Suprapubic skin (tissue), 4 donors: ENCODE measurements around the gene ELL3. TPM values are rescaled to one million over a fixed set of nuclear protein-coding genes. Genes with fewer than 3 reads are reported as not detected.
"Not testable (repeated sequence)": the region's sequence is repeated elsewhere in the genome, so short reads cannot be mapped to it uniquely, and the experiment has no call there.

Source experiments
- DNase-seq, 2 donors: peaks; one replicate each; pipeline ENCODE4 v3.0.0-alpha.2; 2019; ENCODE audit warnings: low spot score in 2 of 2
- H3K27ac ChIP-seq: fragments of 200-600 bp; sonication (generic); one replicate; pipeline ENCODE4 v1.5.1; 2019
- H3K27me3 ChIP-seq: fragments of 200-600 bp; sonication (generic); one replicate; pipeline ENCODE4 v1.5.1; 2019
- H3K36me3 ChIP-seq: fragments of 200-600 bp; sonication (generic); one replicate; pipeline ENCODE4 v1.5.1; 2019
- H3K4me1 ChIP-seq: fragments of 200-600 bp; sonication (generic); one replicate; pipeline ENCODE4 v1.5.1; 2019
- H3K4me3 ChIP-seq: fragments of 200-600 bp; sonication (generic); one replicate; pipeline ENCODE4 v1.5.1; 2019; ENCODE audit warnings: mild to moderate bottlenecking
- H3K9me3 ChIP-seq: fragments of 200-600 bp; sonication (generic); one replicate; pipeline ENCODE4 v1.5.1; 2019
- CTCF ChIP-seq, 2 donors: fragments of 200-600 bp in 1 of 2; fragments of 450-650 bp in 1 of 2; sonication (generic) in 1 of 2; IDR thresholded peaks; one replicate each; pipeline ENCODE4 v1.5.1; 2016 to 2019; ENCODE audit warnings: antibody characterized with exemption in 2 of 2, mild to moderate bottlenecking in 1 of 2, moderate library complexity in 1 of 2
- EP300 ChIP-seq: sonication (generic); formaldehyde crosslinking; IDR thresholded peaks from one replicate; pipeline ENCODE4 v1.6.1; 2017; ENCODE audit warnings: antibody characterized with exemption
- POLR2A ChIP-seq, 2 donors: fragments of 450-650 bp; IDR thresholded peaks; one replicate each; pipeline ENCODE4 v1.6.1; 2017; ENCODE audit warnings: antibody characterized with exemption in 2 of 2, mild to moderate bottlenecking in 2 of 2, moderate library complexity in 2 of 2
- POLR2AphosphoS5 ChIP-seq, 3 donors: sonication (generic); formaldehyde crosslinking; IDR thresholded peaks; one replicate each; pipeline ENCODE4 v1.6.1; 2017; ENCODE audit warnings: antibody characterized with exemption in 3 of 3
- WGBS: methylation state at CpG from one replicate; pipeline ENCODE4 v1.1.5; 2018; 5-methylcytosine and 5-hydroxymethylcytosine counted together
- total RNA-seq, 4 donors: library from RNA; depleted of rRNA; stranded (reverse); fragments of >200 nt; gene quantifications; one replicate each; pipeline ENCODE4 v1.1.0, GENCODE V29; 2016

The ELL3 gene, protein sequence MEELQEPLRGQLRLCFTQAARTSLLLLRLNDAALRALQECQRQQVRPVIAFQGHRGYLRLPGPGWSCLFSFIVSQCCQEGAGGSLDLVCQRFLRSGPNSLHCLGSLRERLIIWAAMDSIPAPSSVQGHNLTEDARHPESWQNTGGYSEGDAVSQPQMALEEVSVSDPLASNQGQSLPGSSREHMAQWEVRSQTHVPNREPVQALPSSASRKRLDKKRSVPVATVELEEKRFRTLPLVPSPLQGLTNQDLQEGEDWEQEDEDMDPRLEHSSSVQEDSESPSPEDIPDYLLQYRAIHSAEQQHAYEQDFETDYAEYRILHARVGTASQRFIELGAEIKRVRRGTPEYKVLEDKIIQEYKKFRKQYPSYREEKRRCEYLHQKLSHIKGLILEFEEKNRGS
- total RNA-seq = 100 to 1,000 TPM in 1 of 4 donors, 10 to 100 TPM in 3; 50.7 to 100 (median 65.9) TPM

DNA sequence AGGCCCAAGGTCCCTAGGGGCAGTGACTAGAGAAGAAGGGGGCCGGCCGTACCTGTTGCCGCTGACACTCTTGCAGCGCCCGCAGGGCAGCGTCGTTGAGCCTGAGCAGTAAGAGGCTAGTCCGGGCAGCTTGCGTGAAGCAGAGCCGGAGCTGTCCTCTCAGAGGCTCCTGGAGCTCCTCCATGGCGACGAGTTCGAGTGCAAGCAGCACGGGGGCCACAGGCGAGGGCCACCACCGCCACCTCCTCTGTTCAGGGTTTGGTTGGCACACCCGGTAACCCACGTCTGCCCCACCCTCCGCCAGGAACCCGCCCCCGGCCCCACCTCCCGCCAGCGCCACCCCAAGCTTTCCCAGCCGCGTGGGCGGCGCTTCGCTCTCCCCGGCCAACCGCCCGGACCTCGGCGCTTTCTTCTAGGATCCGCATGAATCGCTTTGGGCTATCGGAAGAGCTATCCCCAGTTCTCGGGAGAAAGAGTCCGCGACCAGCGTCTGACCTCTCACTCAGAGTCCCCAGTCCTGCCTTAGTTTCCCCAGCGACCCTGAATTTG is at the start of gene ELL3:
Gene ELL3, minus strand, starts transcription at position 249 of the 549 bp plus-strand sequence. Its CDS starts 65 bp downstream, at position 184.
- H3K27ac ChIP-seq = peak within 1 kb of the TSS; percentile 89
- H3K36me3 ChIP-seq = peaks cover 17% of the 10 kb centered on the region
- 2% methylated on average over 22 of the region's 41 CpGs for WGBS
- peak; percentile 88 for DNase-seq
- no peaks in the 10 kb centered on the region for H3K27me3 ChIP-seq
- H3K4me1 ChIP-seq = peaks cover 37% of the 10 kb centered on the region
- TF ChIP-seq POLR2AphosphoS5 (IDR thresholded peaks at IDR 0.05) (no peak), EP300 (no peak), POLR2A (IDR thresholded peaks at IDR 0.05) (no peak), CTCF (IDR thresholded peaks at IDR 0.05) (no peak)
- peak within 1 kb of the TSS; percentile 65 for H3K4me3 ChIP-seq
- no peaks in the 10 kb centered on the region for H3K9me3 ChIP-seq

- no peak for TF ChIP-seq CTCF (IDR thresholded peaks at IDR 0.05)
- no peak for TF ChIP-seq EP300
- TF ChIP-seq POLR2AphosphoS5 (IDR thresholded peaks at IDR 0.05) = no peak
- TF ChIP-seq POLR2A (IDR thresholded peaks at IDR 0.05) = no peak
- DNase-seq = no peak
- H3K4me3 ChIP-seq = peak overlapping the region; percentile 58
- no peaks in the 10 kb centered on the region for H3K27me3 ChIP-seq
- no peaks in the 10 kb centered on the region for H3K36me3 ChIP-seq
- peak overlapping the region; percentile 70 for H3K27ac ChIP-seq
- 97% methylated on average over 11 of the region's 11 CpGs for WGBS
- no peaks in the 10 kb centered on the region for H3K9me3 ChIP-seq
- peaks cover 45% of the 10 kb centered on the region for H3K4me1 ChIP-seq
Measured at GRCh38 chr15:43826029-43826507, 49.3 kb upstream of the ELL3 start.

DNA sequence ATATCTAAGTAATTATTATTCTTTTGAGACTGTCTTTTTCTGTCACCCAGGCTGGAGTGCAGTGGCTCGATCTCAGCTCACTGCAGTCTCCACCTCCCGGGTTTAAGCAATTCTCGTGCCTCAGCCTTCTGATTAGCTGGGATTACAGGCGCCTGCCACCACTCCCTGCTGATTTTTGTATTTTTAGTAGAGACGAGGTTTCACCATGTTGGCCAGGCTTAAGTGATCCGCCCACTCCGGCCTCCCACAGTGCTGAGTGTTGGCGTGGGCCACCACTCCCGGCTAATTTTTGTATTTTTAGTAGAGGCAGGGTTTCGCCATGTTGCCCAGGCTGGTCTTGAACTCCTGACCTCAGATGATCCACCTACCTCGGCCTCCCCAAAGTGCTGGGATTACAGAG is 48.5 kb upstream of the ELL3 start:
- peaks cover 45% of the 10 kb centered on the region for H3K4me1 ChIP-seq

DNA sequence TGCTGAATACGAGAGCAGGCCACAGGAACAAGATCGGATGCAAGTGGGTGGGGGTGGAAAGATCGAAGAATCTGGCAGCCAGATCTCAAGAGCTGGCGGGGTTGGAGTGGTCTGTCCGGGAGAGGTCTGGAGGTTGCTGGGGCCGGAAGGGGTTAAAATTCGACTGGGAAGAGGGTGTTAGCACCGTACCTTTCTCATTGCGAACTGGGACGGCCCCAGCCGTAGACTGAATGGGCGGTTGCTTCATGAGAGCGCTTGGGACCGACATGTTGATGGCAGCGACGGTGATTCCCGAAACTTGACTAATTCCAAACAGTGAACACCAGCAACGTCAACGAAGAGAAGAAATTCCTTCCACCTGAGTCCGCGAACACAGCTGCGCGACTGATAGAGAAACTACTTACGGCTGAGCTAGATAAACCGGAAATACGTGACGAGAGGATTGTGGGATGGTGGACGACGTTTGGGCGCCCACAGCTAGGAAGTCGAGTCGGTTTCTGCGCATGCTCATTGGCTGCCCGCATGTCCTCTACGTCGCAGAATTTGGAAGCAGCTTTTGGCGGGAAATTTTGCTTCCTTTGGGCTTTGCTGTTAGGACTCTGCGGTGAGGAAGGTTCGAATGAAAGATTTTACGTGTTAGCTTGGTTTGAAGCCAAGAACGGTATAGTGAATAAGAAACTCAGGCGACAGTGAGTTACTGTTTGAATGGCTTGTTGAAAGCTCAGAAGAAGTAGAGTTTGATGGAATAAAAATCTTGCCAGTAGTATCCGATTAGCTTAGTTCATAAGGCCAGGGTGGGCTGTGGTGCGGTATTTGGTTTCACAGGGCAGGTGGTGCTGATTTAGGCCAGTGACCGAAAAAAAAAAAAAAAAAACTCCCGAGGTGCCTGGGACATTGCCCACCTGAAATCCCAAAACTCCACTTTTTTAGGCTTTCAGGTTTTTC is 47.8 kb upstream of the ELL3 start, which contains the start of gene MFAP1:
Gene MFAP1, minus strand, starts transcription at position 389 of the 945 bp plus-strand sequence. Its CDS starts 121 bp downstream, at position 268.
- WGBS = 9% methylated on average over 38 of the region's 46 CpGs
- Histone ChIP-seq H3K4me3 (peak within 1 kb of the TSS; percentile 77), H3K4me1 (peaks cover 45% of the 10 kb centered on the region), H3K36me3 (peaks cover 2% of the 10 kb centered on the region), H3K27ac (peak within 1 kb of the TSS; percentile 91), H3K27me3 (no peaks in the 10 kb centered on the region), H3K9me3 (no peaks in the 10 kb centered on the region)
- TF ChIP-seq CTCF (IDR thresholded peaks at IDR 0.05) (no peak), EP300 (no peak), POLR2AphosphoS5 (IDR thresholded peaks at IDR 0.05) (peak; percentile 49 to 88 (median 77)), POLR2A (IDR thresholded peaks at IDR 0.05) (peak in 1 of 2 donors; percentile 85)
- DNase-seq = peak; percentile 94 to 97

More for the DNA sequence above, 48.5 kb upstream of the ELL3 start:
- not testable (repeated sequence) for H3K27ac ChIP-seq, H3K4me3 ChIP-seq, H3K27me3 ChIP-seq, H3K9me3 ChIP-seq, H3K36me3 ChIP-seq, DNase-seq
- WGBS = 91% methylated on average over 11 of the region's 11 CpGs

DNA sequence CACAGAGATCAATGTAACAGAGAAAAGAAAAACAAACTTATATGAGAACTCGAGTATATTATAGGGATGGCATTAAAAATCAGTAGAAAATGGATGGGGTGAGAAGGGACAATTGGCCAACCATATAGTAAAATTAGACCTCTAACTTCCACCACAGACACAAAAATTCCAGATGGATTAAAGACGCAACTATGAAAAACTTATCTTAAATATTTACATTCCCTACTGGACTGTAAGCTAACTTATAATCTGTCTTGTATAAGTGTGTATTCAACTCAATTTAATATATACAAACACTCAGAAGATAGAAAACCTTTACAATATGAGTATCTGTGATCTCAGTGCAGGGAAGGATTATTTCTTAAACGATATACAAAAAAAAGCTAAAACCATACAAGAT is 44.7 kb upstream of the ELL3 start:
- H3K4me3 ChIP-seq = no peak overlapping the region
- no peaks in the 10 kb centered on the region for H3K9me3 ChIP-seq
- DNase-seq = no peak
- H3K36me3 ChIP-seq = peaks cover 4% of the 10 kb centered on the region
- peaks cover 32% of the 10 kb centered on the region for H3K4me1 ChIP-seq
- TF ChIP-seq POLR2AphosphoS5 (IDR thresholded peaks at IDR 0.05) (no peak), POLR2A (IDR thresholded peaks at IDR 0.05) (no peak), EP300 (no peak), CTCF (IDR thresholded peaks at IDR 0.05) (no peak)
- 73% methylated on average over 3 of the region's 3 CpGs for WGBS
- H3K27me3 ChIP-seq = no peaks in the 10 kb centered on the region
- H3K27ac ChIP-seq = no peak overlapping the region

DNA sequence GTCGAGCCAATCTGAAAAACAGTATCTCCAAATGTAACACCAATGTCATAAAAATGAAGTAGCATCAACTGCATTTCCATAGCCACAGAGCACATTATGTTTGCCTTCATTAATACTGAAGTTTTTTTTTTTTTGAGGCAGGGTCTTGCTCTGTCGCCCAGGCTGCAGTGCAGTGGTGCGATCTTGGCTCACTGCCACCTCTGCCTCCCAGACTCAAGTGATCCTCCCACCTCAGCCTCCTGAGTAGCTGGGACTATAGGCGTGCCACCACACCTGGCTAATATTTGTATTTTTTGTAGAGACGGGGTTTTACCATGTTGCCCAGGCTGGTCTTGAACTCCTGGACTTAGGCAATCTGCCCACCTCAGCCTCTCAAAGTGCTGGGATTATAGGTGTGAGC is 38.3 kb upstream of the ELL3 start:
- not testable (repeated sequence) for H3K27me3 ChIP-seq, H3K9me3 ChIP-seq, H3K27ac ChIP-seq, H3K4me3 ChIP-seq, DNase-seq, H3K4me1 ChIP-seq
- H3K36me3 ChIP-seq = peaks cover 62% of the 10 kb centered on the region
- WGBS = 90% methylated on average over 5 of the region's 5 CpGs
